SU-DHL-6 (cell line): ENCODE measurements around the gene KDM5B.

Experiments used
- H2AFZ ChIP-seq: fragments of 200-600 bp; sonication (generic); 2 replicates; pipeline ENCODE4 v1.6.1; 2014; ENCODE audit warnings: low read depth, mild to moderate bottlenecking, moderate library complexity, mixed read lengths, antibody characterized with exemption, low read length; ENCODE audit not compliant: severe bottlenecking
- H3F3A ChIP-seq: fragments of 200-600 bp; shearing (Covaris generic); 2 replicates; pipeline ENCODE4 v1.6.0; 2016; ENCODE audit warnings: antibody characterized with exemption, mild to moderate bottlenecking; ENCODE audit not compliant: insufficient read depth
- H3K27ac ChIP-seq: fragments of 200-600 bp; sonication (generic); 2 replicates; pipeline ENCODE4 v1.5.1; 2016; ENCODE audit warnings: low read depth, mild to moderate bottlenecking, low read length, moderate library complexity, mixed read lengths
- H3K27me3 ChIP-seq: fragments of 200-600 bp; sonication (generic), shearing (Covaris generic); 2 replicates; pipeline ENCODE4 v1.6.0; 2014; ENCODE audit warnings: mild to moderate bottlenecking, low read length
- H3K36me3 ChIP-seq: fragments of 200-600 bp; sonication (generic); 2 replicates; pipeline ENCODE4 v1.6.1; 2014; ENCODE audit warnings: mild to moderate bottlenecking, low read length, mixed read lengths
- H3K4me2 ChIP-seq: fragments of 300-600, 200-600 bp; shearing (Covaris generic), sonication (generic); 2 replicates; pipeline ENCODE4 v1.6.0; 2014; ENCODE audit warnings: low read length, low read depth, mild to moderate bottlenecking; ENCODE audit not compliant: poor library complexity, severe bottlenecking
- H3K4me3 ChIP-seq: fragments of 200-600 bp; sonication (generic); 2 replicates; pipeline ENCODE4 v1.5.1; 2014; ENCODE audit warnings: antibody characterized with exemption, low read length, mild to moderate bottlenecking, mixed read lengths; ENCODE audit not compliant: insufficient read depth, poor library complexity, severe bottlenecking
- H3K79me2 ChIP-seq: fragments of 200-600 bp; sonication (generic); 2 replicates; pipeline ENCODE4 v1.6.1; 2014; ENCODE audit warnings: mild to moderate bottlenecking, low read length, moderate library complexity; ENCODE audit not compliant: insufficient read depth
- H3K9ac ChIP-seq: fragments of 200-600 bp; sonication (generic); 2 replicates; pipeline ENCODE4 v1.7.0; 2014; ENCODE audit warnings: mild to moderate bottlenecking, low read length
- H3K9me2 ChIP-seq: fragments of 200-600 bp; sonication (generic); replicated peaks from 2 replicates; pipeline ENCODE4 v1.6.1; 2014; ENCODE audit warnings: low read length; ENCODE audit not compliant: insufficient read depth
- H3K9me3 ChIP-seq: fragments of 200-600 bp; sonication (generic); 2 replicates; pipeline ENCODE4 v1.6.1; 2014; ENCODE audit warnings: low read length, mixed read lengths; ENCODE audit not compliant: insufficient read depth
- H4K20me1 ChIP-seq: fragments of 200-600 bp; sonication (generic); 2 replicates; pipeline ENCODE4 v1.6.1; 2014; ENCODE audit warnings: low read depth, mild to moderate bottlenecking, antibody characterized with exemption, low read length, moderate library complexity, mixed read lengths
- CTCF ChIP-seq: fragments of 200-600 bp; sonication (generic); IDR thresholded peaks from one replicate; pipeline ENCODE4 v1.5.1; 2017; ENCODE audit warnings: antibody characterized with exemption, mild to moderate bottlenecking, low read length, moderate library complexity; ENCODE audit not compliant: insufficient read depth, poor library complexity, severe bottlenecking
- EZH2phosphoT487 ChIP-seq: fragments of 200-600 bp; sonication (generic), shearing (Covaris generic); conservative IDR thresholded peaks from 2 replicates; pipeline ENCODE4 v1.6.1; 2018; ENCODE audit warnings: mild to moderate bottlenecking, antibody characterized with exemption, low read length, moderate library complexity, mixed read lengths

Gene KDM5B

GRCh38 chr1:202802998-202803932, 5.0 kb downstream of the KDM5B start:
- Histone ChIP-seq H3K36me3 (no peaks in the 10 kb centered on the region), H3F3A (no peaks in the 10 kb centered on the region), H3K4me3 (no peak overlapping the region), H2AFZ (no peak overlapping the region), H3K9me3 (no peaks in the 10 kb centered on the region), H3K79me2 (no peaks in the 10 kb centered on the region), H3K27ac (no peak overlapping the region), H3K4me2 (no peak overlapping the region), H4K20me1 (no peaks in the 10 kb centered on the region), H3K9me2 (no peaks in the 10 kb centered on the region), H3K27me3 (no peaks in the 10 kb centered on the region), H3K9ac (no peak overlapping the region)
- TF ChIP-seq EZH2phosphoT487, result no peak
- no peak for TF ChIP-seq CTCF

GRCh38 chr1:202802034-202802433, 6.2 kb downstream of the KDM5B start:
- Histone ChIP-seq H3K9ac (no peak overlapping the region), H3K27me3 (no peaks in the 10 kb centered on the region), H3F3A (no peaks in the 10 kb centered on the region), H3K4me2 (no peak overlapping the region), H4K20me1 (no peaks in the 10 kb centered on the region), H3K9me2 (no peaks in the 10 kb centered on the region), H3K27ac (no peak overlapping the region), H3K9me3 (no peaks in the 10 kb centered on the region), H3K79me2 (no peaks in the 10 kb centered on the region), H3K4me3 (no peak overlapping the region), H2AFZ (no peak overlapping the region), H3K36me3 (no peaks in the 10 kb centered on the region)
- TF ChIP-seq EZH2phosphoT487 (no peak), CTCF (no peak)

GRCh38 chr1:202801175-202801574, 7.0 kb downstream of the KDM5B start:
- no peak overlapping the region for H3K4me2 ChIP-seq
- H3K9me3 ChIP-seq, result no peaks in the 10 kb centered on the region

More at GRCh38 chr1:202801175-202801574, 7.0 kb downstream of the KDM5B start:
- H3K27me3 ChIP-seq, result no peaks in the 10 kb centered on the region
- no peak overlapping the region for H2AFZ ChIP-seq
- no peaks in the 10 kb centered on the region for H3K79me2 ChIP-seq
- no peak overlapping the region for H3K27ac ChIP-seq
- no peaks in the 10 kb centered on the region for H3K36me3 ChIP-seq
- no peaks in the 10 kb centered on the region for H3K9me2 ChIP-seq
- no peak overlapping the region for H3K9ac ChIP-seq
- TF ChIP-seq EZH2phosphoT487 (no peak), CTCF (no peak)
- H3K4me3 ChIP-seq, result no peak overlapping the region
- H3F3A ChIP-seq, result no peaks in the 10 kb centered on the region
- H4K20me1 ChIP-seq, result no peaks in the 10 kb centered on the region
